Stimulated activated naive B cell treated with anti-CD40 and anti-IgM and Interleukin-4, amounts not matched to agents 10 μg/mL and 1 μg/mL and 100 μg/mL, for 72 hours (primary cell): ENCODE data around the gene PSMB2.
"Not testable (repeated sequence)": the region's sequence is repeated elsewhere in the genome, so short reads cannot be mapped to it uniquely, and the experiment has no call there.

ENCODE experiments used
- ATAC-seq, 2 donors: fragments of 150-1000 bp; cut with Tn5 transposase; replicated peaks; 2 replicates each; pipeline ENCODE4 v1.10.0; 2021; ENCODE audit warnings: moderate library complexity in 1 of 2
- DNase-seq: peaks from one replicate; pipeline ENCODE4 v3.0.0; 2021
- H3K27ac Mint-ChIP-seq: one replicate; pipeline ENCODE4 v1.8.0; 2022; ENCODE audit warnings: mild to moderate bottlenecking, mixed read lengths
- H3K27me3 Mint-ChIP-seq, 2 donors: one replicate each; pipeline ENCODE4 v1.8.0; 2022; ENCODE audit warnings: mixed read lengths in 2 of 2
- H3K36me3 Mint-ChIP-seq, 2 donors: one replicate each; pipeline ENCODE4 v1.8.0; 2022; ENCODE audit warnings: mixed read lengths in 2 of 2, mild to moderate bottlenecking in 1 of 2
- H3K4me1 Mint-ChIP-seq, 2 donors: one replicate each; pipeline ENCODE4 v1.8.0; 2022; ENCODE audit warnings: mixed read lengths in 2 of 2, mild to moderate bottlenecking in 1 of 2
- H3K4me3 Mint-ChIP-seq, 2 donors: one replicate each; pipeline ENCODE4 v1.8.0; 2022; ENCODE audit warnings: mild to moderate bottlenecking in 2 of 2, mixed read lengths in 2 of 2, moderate library complexity in 1 of 2
- H3K9me3 Mint-ChIP-seq, 2 donors: one replicate each; pipeline ENCODE4 v1.8.0; 2022; ENCODE audit warnings: mixed read lengths in 2 of 2, mild to moderate bottlenecking in 1 of 2

The PSMB2 gene

DNA sequence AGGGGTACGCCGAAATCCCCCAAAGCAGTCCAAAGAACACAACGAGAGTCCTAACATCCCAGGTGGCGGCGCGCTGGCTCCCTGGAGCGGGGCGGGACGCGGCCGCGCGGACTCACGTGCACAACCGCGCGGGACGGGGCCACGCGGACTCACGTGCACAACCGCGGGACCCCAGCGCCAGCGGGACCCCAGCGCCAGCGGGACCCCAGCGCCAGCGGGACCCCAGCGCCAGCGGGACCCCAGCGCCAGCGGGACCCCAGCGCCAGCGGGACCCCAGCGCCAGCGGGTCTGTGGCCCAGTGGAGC, 64.6 kb downstream of the PSMB2 start:
- Mint-ChIP-seq H3K27ac (peak overlapping the region; percentile 88), H3K4me1 (peaks cover 22 to 27% of the 10 kb centered on the region in 2 donors), H3K4me3 (peak overlapping the region; percentile 80 to 82), H3K27me3 (peaks cover 12 to 14% of the 10 kb centered on the region in 2 donors)
- H3K36me3 Mint-ChIP-seq, H3K9me3 Mint-ChIP-seq, ATAC-seq, DNase-seq: not testable (repeated sequence)

- peaks cover 22 to 27% of the 10 kb centered on the region in 2 donors for H3K4me1 Mint-ChIP-seq
- H3K9me3 Mint-ChIP-seq: no peaks in the 10 kb centered on the region
- DNase-seq (no peak), ATAC-seq (no peak)
- peak overlapping the region; percentile 72 to 80 for H3K4me3 Mint-ChIP-seq
- H3K36me3 Mint-ChIP-seq: no peaks in the 10 kb centered on the region
- H3K27me3 Mint-ChIP-seq: peaks cover 12 to 19% of the 10 kb centered on the region in 2 donors
- H3K27ac Mint-ChIP-seq: peak overlapping the region; percentile 89
Measured at GRCh38 chr1:35576061-35576765, 65.1 kb downstream of the PSMB2 start.

DNA sequence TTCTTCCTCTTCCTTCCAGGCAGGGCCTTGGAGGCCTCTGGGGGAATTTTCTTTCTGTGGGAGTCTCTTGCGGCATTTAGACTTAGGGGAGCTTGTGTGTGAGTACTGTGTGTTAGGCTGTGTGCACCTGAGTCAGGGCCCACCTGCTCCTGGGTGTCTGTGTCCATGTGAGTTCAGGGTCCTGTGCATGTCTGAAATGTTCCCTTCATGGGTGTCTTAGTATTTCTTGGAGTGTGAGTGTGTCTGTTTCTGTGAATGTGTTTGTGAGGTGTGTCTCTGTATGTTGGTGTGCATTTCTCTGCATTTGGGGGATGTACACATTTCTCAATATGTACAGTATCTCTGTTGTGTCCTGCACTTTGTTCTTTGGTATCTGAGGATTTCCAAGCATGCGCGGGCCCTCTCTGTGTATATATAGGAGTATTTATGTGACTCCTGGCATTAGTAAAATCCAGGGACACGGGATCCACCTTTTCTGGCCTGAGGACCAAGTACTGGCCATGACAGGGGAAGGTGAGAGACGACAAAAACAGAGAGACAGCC, 65.8 kb downstream of the PSMB2 start:
- Mint-ChIP-seq H3K36me3 (peaks cover 0 to under 1% of the 10 kb centered on the region in 2 donors), H3K9me3 (no peaks in the 10 kb centered on the region), H3K27me3 (peaks cover 12 to 22% of the 10 kb centered on the region in 2 donors), H3K27ac (peak overlapping the region; percentile 89), H3K4me1 (peaks cover 22 to 27% of the 10 kb centered on the region in 2 donors), H3K4me3 (no peak overlapping the region)
- no peak for DNase-seq
- ATAC-seq: no peak

- Mint-ChIP-seq H3K36me3 (peaks cover 0 to 3% of the 10 kb centered on the region in 2 donors), H3K27ac (no peak overlapping the region), H3K4me3 (peak overlapping the region in 1 of 2 donors; percentile 9), H3K4me1 (peaks cover 22 to 27% of the 10 kb centered on the region in 2 donors), H3K9me3 (no peaks in the 10 kb centered on the region), H3K27me3 (peaks cover 15 to 22% of the 10 kb centered on the region in 2 donors)
- ATAC-seq: no peak
- DNase-seq: no peak
Measured at GRCh38 chr1:35574655-35575415, 66.5 kb downstream of the PSMB2 start.

DNA sequence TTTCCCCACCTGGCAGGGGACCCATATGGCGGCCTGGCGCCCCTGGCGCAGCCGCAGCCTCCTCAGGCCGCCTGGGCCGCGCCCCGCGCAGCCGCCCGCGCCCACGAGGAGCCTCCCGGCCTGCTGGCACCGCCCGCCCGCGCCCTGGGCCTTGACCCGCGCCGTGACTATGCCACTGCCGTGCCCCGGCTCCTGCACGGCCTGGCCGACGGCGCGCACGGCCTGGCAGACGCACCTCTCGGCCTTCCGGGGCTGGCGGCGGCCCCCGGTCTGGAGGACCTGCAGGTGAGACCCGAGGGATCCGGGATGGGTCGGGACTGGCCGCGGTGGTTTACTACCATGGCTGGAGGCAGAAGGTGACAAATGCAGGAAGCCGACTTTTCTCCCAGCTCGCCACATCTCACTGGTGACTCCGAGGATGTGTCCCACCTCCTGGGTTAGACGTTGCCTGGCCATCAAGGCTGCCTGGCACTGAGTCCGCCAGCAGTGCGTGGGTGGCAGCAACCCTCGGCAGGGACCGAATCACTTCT, 67.1 kb downstream of the PSMB2 start:
- ATAC-seq: no peak
- Mint-ChIP-seq H3K27me3 (peaks cover 15 to 22% of the 10 kb centered on the region in 2 donors), H3K4me1 (peaks cover 22 to 27% of the 10 kb centered on the region in 2 donors), H3K36me3 (peaks cover 0 to 3% of the 10 kb centered on the region in 2 donors), H3K4me3 (peak overlapping the region in 1 of 2 donors; percentile 9), H3K9me3 (no peaks in the 10 kb centered on the region), H3K27ac (no peak overlapping the region)
- no peak for DNase-seq

GRCh38 chr1:35573198-35574124, 67.9 kb downstream of the PSMB2 start, which contains the start of gene TFAP2E:
Gene TFAP2E, plus strand, starts transcription at chr1:35573314. Its CDS starts 264 bp downstream, at chr1:35573578.
- peak within 1 kb of the TSS in 1 of 2 donors; percentile 38 for H3K4me3 Mint-ChIP-seq
- DNase-seq: no peak
- peaks cover 15 to 22% of the 10 kb centered on the region in 2 donors for H3K27me3 Mint-ChIP-seq
- peaks cover 0 to 3% of the 10 kb centered on the region in 2 donors for H3K36me3 Mint-ChIP-seq
- no peak within 1 kb of the TSS for H3K27ac Mint-ChIP-seq
- H3K4me1 Mint-ChIP-seq: peaks cover 27 to 33% of the 10 kb centered on the region in 2 donors
- no peaks in the 10 kb centered on the region for H3K9me3 Mint-ChIP-seq
- ATAC-seq: no peak

- H3K4me3 Mint-ChIP-seq: no peak overlapping the region
- peaks cover 16 to 21% of the 10 kb centered on the region in 2 donors for H3K4me1 Mint-ChIP-seq
Measured at GRCh38 chr1:35572296-35572695, 69.0 kb downstream of the PSMB2 start.

DNA sequence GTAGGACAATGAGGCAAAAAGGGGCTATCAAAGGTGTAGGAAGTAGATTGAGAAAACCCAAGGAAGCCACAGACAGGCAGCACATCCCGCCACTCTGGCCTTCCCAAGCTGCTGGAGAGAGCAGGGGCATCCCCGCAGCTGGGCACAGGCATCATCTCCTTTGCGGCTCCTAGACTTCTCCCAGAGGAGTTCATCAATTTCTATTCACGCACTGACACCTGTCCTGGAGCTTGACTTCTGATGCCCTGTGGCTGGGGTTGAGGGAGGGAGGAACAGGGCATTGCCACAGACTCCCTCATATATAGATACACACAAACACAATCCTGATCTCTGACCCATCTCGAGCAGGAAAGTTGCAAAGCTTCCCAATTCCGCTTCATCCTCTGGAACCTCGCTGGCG, 70.1 kb downstream of the PSMB2 start:
- H3K4me1 Mint-ChIP-seq: peaks cover 13% of the 10 kb centered on the region in 2 donors

More at GRCh38 chr1:35572296-35572695, 69.0 kb downstream of the PSMB2 start:
- Mint-ChIP-seq H3K27ac (no peak overlapping the region), H3K36me3 (peaks cover 0 to 3% of the 10 kb centered on the region in 2 donors), H3K9me3 (no peaks in the 10 kb centered on the region), H3K27me3 (peaks cover 15 to 22% of the 10 kb centered on the region in 2 donors)
- DNase-seq: no peak
- no peak for ATAC-seq

GRCh38 chr1:35570589-35571137, 70.7 kb downstream of the PSMB2 start:
- ATAC-seq (no peak), DNase-seq (no peak)
- Mint-ChIP-seq H3K9me3 (no peaks in the 10 kb centered on the region), H3K36me3 (peaks cover 0 to 10% of the 10 kb centered on the region in 2 donors), H3K4me3 (no peak overlapping the region), H3K4me1 (peaks cover 7 to 10% of the 10 kb centered on the region in 2 donors), H3K27me3 (peaks cover 11 to 13% of the 10 kb centered on the region in 2 donors), H3K27ac (peak overlapping the region; percentile 39)

More for the DNA sequence above, 70.1 kb downstream of the PSMB2 start:
- H3K4me3 Mint-ChIP-seq: no peak overlapping the region
- DNase-seq (no peak), ATAC-seq (no peak)
- no peaks in the 10 kb centered on the region for H3K9me3 Mint-ChIP-seq
- peaks cover 0 to 10% of the 10 kb centered on the region in 2 donors for H3K36me3 Mint-ChIP-seq
- H3K27me3 Mint-ChIP-seq: peaks cover 15 to 17% of the 10 kb centered on the region in 2 donors
- H3K27ac Mint-ChIP-seq: no peak overlapping the region

DNA sequence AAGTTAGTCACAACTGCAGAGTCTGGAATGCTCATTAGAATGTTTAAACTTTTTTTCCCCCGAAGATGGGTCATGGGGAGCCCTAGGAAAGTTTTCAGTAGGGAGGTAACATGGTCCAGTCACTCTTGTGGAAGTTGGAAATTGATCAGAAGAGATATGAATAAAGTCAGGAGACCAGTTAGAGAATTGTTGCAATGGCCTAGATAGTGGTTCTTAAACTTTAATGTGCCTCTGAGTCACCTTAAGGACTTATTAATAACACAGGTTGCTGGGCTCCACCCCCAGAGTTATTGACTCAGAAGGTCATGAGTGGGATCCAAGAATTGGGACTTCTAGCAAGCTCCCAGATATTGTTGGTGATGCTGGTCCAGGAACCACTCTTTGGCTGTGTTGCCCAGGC, 71.4 kb downstream of the PSMB2 start:
- H3K27ac Mint-ChIP-seq: no peak overlapping the region
- H3K27me3 Mint-ChIP-seq: peaks cover 7 to 13% of the 10 kb centered on the region in 2 donors
- H3K4me3 Mint-ChIP-seq: no peak overlapping the region
- ATAC-seq: no peak
- H3K4me1 Mint-ChIP-seq: peaks cover 8% of the 10 kb centered on the region in 2 donors
- DNase-seq: no peak
- no peaks in the 10 kb centered on the region for H3K9me3 Mint-ChIP-seq
- peaks cover 0 to 10% of the 10 kb centered on the region in 2 donors for H3K36me3 Mint-ChIP-seq

- DNase-seq: peak; percentile 27
- H3K36me3 Mint-ChIP-seq: peaks cover 8 to 19% of the 10 kb centered on the region in 2 donors
Measured at GRCh38 chr1:35568975-35569395, 72.3 kb downstream of the PSMB2 start.

GRCh38 chr1:35567947-35568558, 73.3 kb downstream of the PSMB2 start:
- Mint-ChIP-seq H3K36me3 (peaks cover 8 to 19% of the 10 kb centered on the region in 2 donors), H3K4me3 (no peak overlapping the region), H3K27me3 (peaks cover 4 to 9% of the 10 kb centered on the region in 2 donors), H3K4me1 (peaks cover 10 to 25% of the 10 kb centered on the region in 2 donors), H3K27ac (no peak overlapping the region), H3K9me3 (no peaks in the 10 kb centered on the region)
- ATAC-seq (no peak), DNase-seq (no peak)

More at GRCh38 chr1:35568975-35569395, 72.3 kb downstream of the PSMB2 start:
- Mint-ChIP-seq H3K27ac (no peak overlapping the region), H3K4me1 (peaks cover 10 to 17% of the 10 kb centered on the region in 2 donors), H3K27me3 (peaks cover 4 to 9% of the 10 kb centered on the region in 2 donors), H3K9me3 (no peaks in the 10 kb centered on the region), H3K4me3 (no peak overlapping the region)
- ATAC-seq: peak; percentile 68 to 70

DNA sequence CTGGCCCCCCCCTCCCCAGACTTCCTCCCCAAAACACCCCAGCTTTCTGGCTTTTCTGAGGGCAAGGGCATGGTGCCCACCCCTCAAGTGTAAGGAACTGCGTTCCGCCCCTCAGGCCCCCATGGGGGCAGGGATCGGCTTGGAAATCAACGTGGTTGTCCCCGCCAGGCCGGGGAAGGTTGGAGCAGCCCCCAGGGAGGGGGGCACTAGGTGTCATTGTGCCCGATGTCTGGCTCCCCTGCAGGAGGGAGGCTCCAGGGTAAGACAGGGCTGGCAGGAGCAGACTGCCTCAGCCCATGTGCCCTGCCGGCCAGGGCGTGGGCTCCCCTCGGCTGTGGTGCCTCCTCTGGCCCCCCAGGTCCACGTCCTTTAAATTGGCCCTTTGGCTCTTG, 75.6 kb downstream of the PSMB2 start:
- peaks cover 0 to 4% of the 10 kb centered on the region in 2 donors for H3K27me3 Mint-ChIP-seq
- ATAC-seq: no peak
- H3K27ac Mint-ChIP-seq: no peak overlapping the region
- H3K9me3 Mint-ChIP-seq: no peaks in the 10 kb centered on the region
- no peak overlapping the region for H3K4me3 Mint-ChIP-seq
- no peak for DNase-seq
- H3K36me3 Mint-ChIP-seq: peaks cover 9 to 19% of the 10 kb centered on the region in 2 donors
- peaks cover 16 to 33% of the 10 kb centered on the region in 2 donors for H3K4me1 Mint-ChIP-seq
